GM21423 (cell line): ENCODE measurements around the gene UBE2L6.

Experiments used
- ATAC-seq: cut with Tn5 transposase; IDR thresholded peaks from one replicate; pipeline ENCODE4 v1.9.1; 2021; ENCODE audit warnings: mild to moderate bottlenecking, moderate library complexity; ENCODE audit not compliant: unreplicated experiment

UBE2L6 gene

DNA sequence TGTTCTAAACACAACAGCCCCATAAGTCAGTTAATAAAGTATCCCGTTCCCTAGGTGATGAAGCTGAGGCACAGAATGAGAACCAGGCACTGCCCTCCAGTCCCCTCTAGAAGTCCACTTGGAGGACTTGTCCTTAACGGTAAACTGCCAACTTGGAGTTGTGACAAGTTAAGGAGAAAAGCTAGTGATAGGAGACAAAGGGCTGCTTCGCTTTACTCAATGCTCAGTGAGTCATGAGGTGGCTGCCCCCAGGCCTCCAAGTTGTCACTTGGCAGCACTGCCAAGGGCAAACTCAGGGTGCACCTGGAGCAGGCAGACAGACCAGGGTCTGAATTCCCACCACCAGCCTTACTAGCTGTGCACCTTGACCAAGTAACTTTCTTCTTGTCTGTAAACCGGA is 65.5 kb downstream of the UBE2L6 start:
- ATAC-seq, result no peak
